IPS-15b (cell line): ENCODE data around the gene CCK.

ENCODE experiments used
- H3K27me3 ChIP-seq: one replicate; pipeline ENCODE4 v1.6.1; 2013; ENCODE audit warnings: low read length; ENCODE audit not compliant: control insufficient read depth, insufficient read depth
- H3K36me3 ChIP-seq: one replicate; pipeline ENCODE4 v1.6.1; 2013; ENCODE audit warnings: low read length; ENCODE audit not compliant: control insufficient read depth, insufficient read depth
- H3K4me1 ChIP-seq: one replicate; pipeline ENCODE4 v1.6.1; 2013; ENCODE audit warnings: mild to moderate bottlenecking, low read length; ENCODE audit not compliant: control insufficient read depth, insufficient read depth
- H3K4me3 ChIP-seq: one replicate; pipeline ENCODE4 v1.5.1; 2013; ENCODE audit warnings: low read depth, low read length
- H3K9ac ChIP-seq: one replicate; pipeline ENCODE4 v1.6.1; 2013; ENCODE audit warnings: low read depth, mild to moderate bottlenecking, low read length
- H3K9me3 ChIP-seq: one replicate; pipeline ENCODE4 v1.6.1; 2013; ENCODE audit warnings: mild to moderate bottlenecking, low read length; ENCODE audit not compliant: control insufficient read depth, insufficient read depth

CCK gene

GRCh38 chr3:42265059-42265991 is 660 bp downstream of the CCK start:
- H3K4me1 ChIP-seq: peaks cover 4% of the 10 kb centered on the region
- H3K27me3 ChIP-seq: peaks cover 55% of the 10 kb centered on the region
- no peaks in the 10 kb centered on the region for H3K36me3 ChIP-seq
- no peaks in the 10 kb centered on the region for H3K9me3 ChIP-seq
- H3K4me3 ChIP-seq: no peak overlapping the region
- H3K9ac ChIP-seq: no peak overlapping the region

- Histone ChIP-seq H3K4me1 (peaks cover 4% of the 10 kb centered on the region), H3K27me3 (peaks cover 55% of the 10 kb centered on the region), H3K4me3 (peak overlapping the region; percentile 9), H3K9me3 (no peaks in the 10 kb centered on the region), H3K9ac (no peak overlapping the region), H3K36me3 (no peaks in the 10 kb centered on the region)
These were observed 1.5 kb downstream of the CCK start for GRCh38 chr3:42264399-42265058.

GRCh38 chr3:42263354-42264346 is 2.3 kb downstream of the CCK start:
- Histone ChIP-seq H3K27me3 (peaks cover 55% of the 10 kb centered on the region), H3K9me3 (no peaks in the 10 kb centered on the region), H3K4me3 (peak overlapping the region; percentile 28), H3K36me3 (no peaks in the 10 kb centered on the region), H3K9ac (no peak overlapping the region), H3K4me1 (peaks cover 4% of the 10 kb centered on the region)

- peaks cover 48% of the 10 kb centered on the region for H3K27me3 ChIP-seq
These were observed 3.5 kb downstream of the CCK start for GRCh38 chr3:42262525-42262924.

GRCh38 chr3:42257007-42257406 is 9.0 kb downstream of the CCK start:
- H3K4me1 ChIP-seq: no peaks in the 10 kb centered on the region
- no peaks in the 10 kb centered on the region for H3K9me3 ChIP-seq
- peaks cover 11% of the 10 kb centered on the region for H3K27me3 ChIP-seq
- no peak overlapping the region for H3K4me3 ChIP-seq
- no peak overlapping the region for H3K9ac ChIP-seq
- H3K36me3 ChIP-seq: no peaks in the 10 kb centered on the region

More at GRCh38 chr3:42262525-42262924, 3.5 kb downstream of the CCK start:
- no peaks in the 10 kb centered on the region for H3K36me3 ChIP-seq
- H3K9me3 ChIP-seq: no peaks in the 10 kb centered on the region
- no peak overlapping the region for H3K9ac ChIP-seq
- H3K4me3 ChIP-seq: no peak overlapping the region
- peaks cover 4% of the 10 kb centered on the region for H3K4me1 ChIP-seq

- no peaks in the 10 kb centered on the region for H3K9me3 ChIP-seq
- no peak overlapping the region for H3K4me3 ChIP-seq
- H3K9ac ChIP-seq: no peak overlapping the region
- no peaks in the 10 kb centered on the region for H3K4me1 ChIP-seq
- peaks cover 3% of the 10 kb centered on the region for H3K27me3 ChIP-seq
- no peaks in the 10 kb centered on the region for H3K36me3 ChIP-seq
These were observed 9.7 kb downstream of the CCK start for GRCh38 chr3:42256135-42256819.

GRCh38 chr3:42254566-42254965 is 11.4 kb downstream of the CCK start:
- no peak overlapping the region for H3K4me3 ChIP-seq
- no peaks in the 10 kb centered on the region for H3K4me1 ChIP-seq
- no peak overlapping the region for H3K9ac ChIP-seq
- H3K9me3 ChIP-seq: no peaks in the 10 kb centered on the region
- H3K27me3 ChIP-seq: peaks cover 2% of the 10 kb centered on the region
- H3K36me3 ChIP-seq: no peaks in the 10 kb centered on the region

GRCh38 chr3:42250761-42251160 is 15.2 kb downstream of the CCK start:
- Histone ChIP-seq H3K9ac (no peak overlapping the region), H3K4me1 (no peaks in the 10 kb centered on the region), H3K27me3 (peaks cover 5% of the 10 kb centered on the region), H3K4me3 (no peak overlapping the region), H3K36me3 (no peaks in the 10 kb centered on the region), H3K9me3 (no peaks in the 10 kb centered on the region)

- Histone ChIP-seq H3K4me1 (no peaks in the 10 kb centered on the region), H3K36me3 (no peaks in the 10 kb centered on the region), H3K9ac (no peak overlapping the region), H3K27me3 (peaks cover 3% of the 10 kb centered on the region), H3K9me3 (no peaks in the 10 kb centered on the region), H3K4me3 (no peak overlapping the region)
These were observed 18.4 kb downstream of the CCK start for GRCh38 chr3:42247576-42248027.

- no peak overlapping the region for H3K9ac ChIP-seq
- H3K4me1 ChIP-seq: no peaks in the 10 kb centered on the region
- no peaks in the 10 kb centered on the region for H3K36me3 ChIP-seq
- peaks cover 3% of the 10 kb centered on the region for H3K27me3 ChIP-seq
- no peaks in the 10 kb centered on the region for H3K9me3 ChIP-seq
- H3K4me3 ChIP-seq: no peak overlapping the region
These were observed 19.9 kb downstream of the CCK start for GRCh38 chr3:42246091-42246490.

GRCh38 chr3:42236611-42237010 is 29.4 kb downstream of the CCK start:
- Histone ChIP-seq H3K9me3 (peaks cover 6% of the 10 kb centered on the region), H3K36me3 (no peaks in the 10 kb centered on the region), H3K4me1 (no peaks in the 10 kb centered on the region), H3K4me3 (no peak overlapping the region), H3K9ac (no peak overlapping the region), H3K27me3 (no peaks in the 10 kb centered on the region)
